Fibroblast of skin of right quadriceps (primary cell): ENCODE results near the gene EVI2A.
A peak's percentile ranks its signal among the peaks of the same experiment; 100 is the strongest.
"Not testable (repeated sequence)": the region's sequence is repeated elsewhere in the genome, so short reads cannot be mapped to it uniquely, and the experiment has no call there.

Source experiments
- DNase-seq: peaks from one replicate; pipeline ENCODE4 v3.0.0-alpha.2; 2013

The EVI2A gene, protein sequence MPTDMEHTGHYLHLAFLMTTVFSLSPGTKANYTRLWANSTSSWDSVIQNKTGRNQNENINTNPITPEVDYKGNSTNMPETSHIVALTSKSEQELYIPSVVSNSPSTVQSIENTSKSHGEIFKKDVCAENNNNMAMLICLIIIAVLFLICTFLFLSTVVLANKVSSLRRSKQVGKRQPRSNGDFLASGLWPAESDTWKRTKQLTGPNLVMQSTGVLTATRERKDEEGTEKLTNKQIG

DNA sequence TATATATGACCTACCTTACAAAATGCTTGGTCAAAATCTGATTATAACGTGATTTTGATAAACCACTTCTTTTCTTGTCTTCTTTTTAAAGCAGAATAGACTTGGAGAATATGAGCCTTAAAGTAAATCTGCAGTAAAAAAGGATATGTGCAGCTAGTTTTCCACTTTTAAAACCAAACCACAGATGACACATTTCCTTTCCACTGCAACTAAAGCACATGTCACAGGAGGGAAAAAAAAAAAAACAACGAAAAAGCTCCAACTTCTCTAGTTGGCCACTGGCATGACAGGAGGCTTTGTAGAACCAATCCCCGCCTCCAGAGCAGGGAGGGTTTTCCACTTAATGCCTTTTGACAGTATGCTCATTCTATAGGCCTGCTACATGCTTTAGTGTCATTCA, at the start of gene EVI2A:
EVI2A (minus strand) TSS at position 142 of the 400 bp plus-strand sequence. CDS start 2,609 bp downstream, outside the sequence.
- DNase-seq: peak; percentile 90

DNA sequence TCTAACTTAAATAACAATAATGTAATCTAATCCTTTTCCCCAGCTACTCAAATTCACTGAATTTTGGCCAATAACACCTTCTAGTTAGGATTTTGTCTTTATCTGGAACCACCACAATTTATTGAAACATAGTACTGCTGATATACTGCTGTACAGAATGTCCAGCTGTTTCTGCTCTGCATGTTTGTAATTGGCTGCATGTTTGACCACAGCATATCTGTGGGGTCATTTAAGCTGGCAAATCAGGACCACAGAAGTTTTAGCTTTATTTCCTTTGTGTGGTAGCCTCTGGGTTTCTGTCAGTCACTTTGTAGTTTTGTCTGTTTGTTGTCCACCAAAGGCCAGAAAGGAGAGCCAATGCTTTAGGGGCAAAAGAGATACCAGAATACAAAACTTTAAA, 47.8 kb upstream of the EVI2A start:
- no peak for DNase-seq

DNA sequence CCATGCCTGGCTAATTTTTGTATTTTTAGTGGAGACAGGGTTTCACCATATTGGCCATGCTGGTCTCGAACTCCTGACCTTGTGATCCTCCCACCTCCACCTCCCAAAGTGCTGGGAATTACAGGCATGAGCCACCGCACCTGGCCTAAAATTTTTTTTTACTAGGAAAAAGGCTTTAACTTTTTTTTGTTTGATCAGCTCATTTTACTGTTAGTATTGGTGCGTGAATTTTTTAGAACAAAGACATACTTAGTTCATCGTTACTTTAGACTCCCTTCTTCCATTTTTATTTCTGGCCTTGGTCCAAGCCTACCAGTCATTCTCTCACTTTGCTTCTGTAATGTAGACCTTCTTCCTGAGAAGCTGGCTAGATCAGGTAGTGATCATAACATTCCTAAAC, 44.7 kb upstream of the EVI2A start:
- DNase-seq: no peak

DNA sequence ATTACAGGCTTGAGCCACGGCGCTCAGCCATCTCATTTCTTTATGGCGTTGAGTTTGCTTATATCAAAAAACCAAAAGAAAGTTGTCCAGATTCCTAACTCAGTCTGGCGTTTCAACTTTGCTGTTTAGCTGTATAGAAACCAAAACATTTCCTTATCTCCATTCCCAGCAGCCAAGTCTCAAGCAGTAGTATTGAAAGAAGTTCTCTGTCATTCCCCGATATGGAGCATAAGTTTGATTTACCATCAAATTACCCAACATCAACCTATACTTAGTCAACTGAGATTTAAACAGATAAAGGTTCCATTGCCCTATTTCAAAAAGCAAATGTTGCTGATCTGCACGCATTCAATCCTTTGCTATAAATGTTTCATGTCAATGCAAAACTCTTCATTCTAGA, 42.6 kb upstream of the EVI2A start:
- no peak for DNase-seq

GRCh38 chr17:31357839-31358394, 36.5 kb upstream of the EVI2A start:
- DNase-seq: no peak

DNA sequence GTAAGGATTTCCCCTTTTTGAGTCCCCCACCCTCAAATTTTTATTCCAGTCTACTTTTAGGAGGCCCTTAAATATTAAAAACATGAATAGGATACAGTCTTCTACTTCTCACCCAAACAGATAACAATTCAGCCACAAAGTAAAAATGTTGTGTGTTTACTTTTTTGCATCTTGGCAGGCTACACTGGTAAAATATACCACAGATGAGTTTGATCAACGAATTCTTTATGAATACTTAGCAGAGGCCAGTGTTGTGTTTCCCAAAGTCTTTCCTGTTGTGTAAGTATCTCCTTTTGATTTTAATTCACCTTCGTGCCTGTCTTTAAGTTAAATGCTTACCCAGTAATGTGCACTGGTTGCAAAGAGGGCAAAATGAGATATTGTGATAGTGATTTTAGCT, 35.7 kb upstream of the EVI2A start:
- no peak for DNase-seq

DNA sequence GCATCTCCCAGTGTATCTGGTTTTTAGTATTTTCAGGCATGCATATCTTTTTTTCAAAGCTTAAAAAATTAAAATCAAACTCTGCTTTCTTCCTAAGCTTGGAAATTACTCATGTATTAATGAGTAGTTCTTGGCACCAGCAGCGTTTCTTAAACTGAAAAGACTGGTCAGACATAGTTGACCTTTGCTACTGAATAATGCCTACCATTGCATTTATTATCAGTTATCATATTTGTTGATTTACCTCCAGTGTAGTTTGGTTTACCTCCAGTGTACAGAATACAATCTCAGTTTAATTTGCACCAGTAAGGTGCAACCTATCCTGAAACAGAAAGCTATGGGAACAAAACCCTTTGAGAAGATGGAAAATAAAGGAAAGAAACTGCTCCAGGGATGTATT, 34.5 kb upstream of the EVI2A start:
- DNase-seq: no peak

GRCh38 chr17:31349454-31349853, 28.0 kb upstream of the EVI2A start:
- no peak for DNase-seq

- DNase-seq: not testable (repeated sequence)
These were observed 23.8 kb upstream of the EVI2A start for GRCh38 chr17:31345191-31345747.

DNA sequence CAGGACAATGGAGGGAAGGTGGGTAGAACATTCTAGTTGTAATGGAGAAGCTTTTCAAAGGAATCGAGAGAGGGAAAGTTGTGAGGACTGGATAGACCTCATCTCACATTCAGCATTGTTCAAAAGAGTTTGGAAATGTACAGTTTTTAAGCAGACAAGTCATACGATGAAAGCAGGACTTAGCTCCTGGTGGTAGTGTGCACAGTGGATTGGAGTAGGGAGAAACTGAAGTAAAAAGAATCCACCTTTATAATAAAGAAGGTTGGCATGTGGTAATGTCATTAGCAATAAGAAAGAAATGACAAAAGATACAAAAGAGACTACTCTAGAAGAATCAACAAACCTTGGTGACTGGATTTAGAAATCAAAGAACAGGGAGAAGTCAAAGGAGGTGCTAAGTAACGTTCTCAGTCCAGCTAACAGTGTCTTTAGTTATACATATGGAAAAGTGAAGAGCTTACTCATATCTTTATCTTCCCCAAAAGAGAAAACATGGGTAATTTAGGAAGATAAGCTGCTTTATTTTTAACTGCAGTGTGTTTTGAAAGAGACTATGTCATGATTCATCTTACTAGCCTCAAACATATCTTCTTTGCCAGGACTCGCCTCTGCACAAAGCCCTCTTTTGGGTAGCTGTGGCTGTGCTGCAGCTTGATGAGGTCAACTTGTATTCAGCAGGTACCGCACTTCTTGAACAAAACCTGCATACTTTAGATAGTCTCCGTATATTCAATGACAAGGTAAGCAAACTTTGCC, 18.7 kb upstream of the EVI2A start:
- peak; percentile 74 for DNase-seq

DNA sequence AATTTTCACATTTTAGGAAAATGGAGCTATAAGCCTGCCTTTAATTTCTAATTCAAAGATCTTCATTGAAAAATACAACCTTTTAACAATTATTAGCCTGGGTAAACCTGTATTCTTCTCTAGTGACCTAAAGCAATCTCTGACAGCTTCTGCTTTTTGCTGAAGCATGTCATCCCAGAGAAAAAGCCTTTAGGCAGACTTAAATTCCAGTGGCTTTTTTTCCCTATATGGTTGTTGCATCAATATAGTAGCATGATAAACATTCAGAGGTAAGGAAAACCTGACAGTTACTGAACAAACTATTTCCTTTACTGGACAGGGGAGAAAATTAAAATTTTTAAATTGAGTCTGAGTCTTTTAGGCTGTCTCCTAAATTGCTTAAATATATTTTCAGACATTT, 7.8 kb upstream of the EVI2A start:
- peak; percentile 58 for DNase-seq

DNA sequence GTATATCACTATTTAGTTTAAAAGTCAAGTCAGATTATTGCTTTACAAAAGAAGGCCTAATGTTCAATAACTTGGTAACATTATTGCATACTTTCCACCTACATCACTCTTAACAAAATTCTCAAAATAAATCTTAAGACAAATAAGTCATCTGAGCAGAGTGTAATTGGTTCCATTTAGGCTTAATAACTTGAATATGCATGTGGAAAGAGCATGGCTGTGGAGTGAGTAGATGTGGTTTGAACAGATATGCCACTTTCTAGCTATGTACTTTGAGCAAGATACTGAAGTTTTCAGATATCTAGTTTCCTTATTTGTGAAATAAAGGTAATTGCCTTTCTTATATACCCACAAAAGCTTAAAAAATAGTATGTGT, 6.7 kb upstream of the EVI2A start:
- DNase-seq: peak; percentile 81

- DNase-seq: peak; percentile 94
These were observed 6.2 kb upstream of the EVI2A start for GRCh38 chr17:31327534-31328159.

DNA sequence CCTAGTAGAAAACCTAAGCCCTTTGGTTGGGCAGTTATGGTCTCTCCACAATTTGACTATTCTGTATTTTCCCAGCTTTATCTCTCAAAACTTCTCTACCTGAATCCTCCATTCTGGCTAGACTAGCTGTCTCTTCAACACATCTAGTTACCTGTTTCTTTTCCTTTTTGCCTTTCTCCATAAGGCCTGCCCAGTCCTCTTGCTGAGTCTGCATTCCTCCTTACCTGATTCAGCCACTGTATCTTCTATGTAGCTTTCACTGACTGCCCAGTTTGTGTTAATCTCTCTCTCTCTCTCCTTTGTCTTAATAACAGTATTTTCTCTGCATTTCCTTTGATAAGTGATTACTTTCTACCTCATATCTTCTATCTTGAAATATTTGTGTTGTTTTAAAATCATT, 2.1 kb upstream of the EVI2A start:
- no peak for DNase-seq

DNA sequence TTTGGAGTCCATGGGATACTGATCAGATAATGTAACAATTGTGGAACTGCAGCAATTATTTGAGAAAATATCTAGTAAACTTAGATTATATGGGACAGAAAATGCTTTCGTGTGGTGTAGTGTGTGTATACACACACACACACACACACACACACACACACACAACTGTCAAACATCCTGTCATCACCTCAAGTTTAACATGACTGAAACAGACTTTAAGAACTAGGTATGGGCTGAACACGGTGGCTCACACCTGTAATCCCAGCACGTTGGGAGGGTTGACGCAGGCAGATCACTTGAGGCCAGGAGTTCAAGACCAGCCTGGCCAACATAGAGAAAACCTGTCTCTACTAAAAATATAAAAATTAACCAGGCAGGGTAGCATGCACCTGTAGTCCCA, 544 bp upstream of the EVI2A start:
- DNase-seq: no peak

DNA sequence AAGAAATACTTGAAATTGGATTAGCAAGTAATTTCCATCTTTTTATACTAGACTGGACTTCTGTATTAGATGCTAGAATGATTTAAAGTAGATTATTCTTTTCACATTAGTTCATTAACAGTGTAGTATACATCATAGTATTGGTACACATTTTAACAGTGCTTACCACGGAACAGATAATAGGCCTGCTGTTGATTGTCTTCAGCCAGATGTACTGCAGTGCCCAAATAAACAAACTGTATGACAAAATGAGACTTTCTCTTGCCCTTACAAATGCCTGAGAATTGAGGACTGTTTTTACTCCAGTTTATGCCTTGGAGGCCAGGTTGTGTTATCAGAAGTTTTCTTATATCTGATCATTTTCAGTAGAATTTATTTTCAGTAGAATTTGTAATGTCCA, 631 bp downstream of the EVI2A start:
- DNase-seq: no peak

DNA sequence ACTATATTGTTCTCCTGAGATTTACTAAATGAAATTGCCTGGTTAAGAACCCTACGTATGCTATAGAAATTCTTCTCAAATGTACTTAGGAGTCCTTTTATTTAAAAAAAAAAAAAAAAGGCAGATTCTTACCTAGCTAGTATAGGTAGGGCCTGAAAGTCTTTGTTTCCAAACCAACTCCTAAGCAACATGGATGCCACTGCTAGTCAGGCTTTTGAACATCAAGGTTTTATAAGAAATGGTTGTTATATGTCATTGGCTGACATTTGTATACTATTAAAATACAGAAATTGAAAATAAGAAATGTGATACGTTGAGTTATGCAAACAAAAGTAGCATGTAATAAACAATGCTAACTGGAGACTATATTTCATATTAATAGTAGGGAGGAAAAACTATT, 1.2 kb downstream of the EVI2A start:
- DNase-seq: no peak

- DNase-seq: no peak
These were observed 2.4 kb downstream of the EVI2A start for GRCh38 chr17:31318851-31319661.

GRCh38 chr17:31318298-31318801, 3.1 kb downstream of the EVI2A start:
- DNase-seq: peak; percentile 39

- no peak for DNase-seq
These were observed 6.7 kb downstream of the EVI2A start for GRCh38 chr17:31314782-31315100.

GRCh38 chr17:31313982-31314781, 7.2 kb downstream of the EVI2A start, which contains the start of gene EVI2B:
EVI2B (minus strand) TSS chr17:31314054; CDS start chr17:31305609, 8,445 bp downstream.
- DNase-seq: peak; percentile 24

- not testable (repeated sequence) for DNase-seq
These were observed 9.2 kb downstream of the EVI2A start for GRCh38 chr17:31312223-31312622.
